Activated CD4-positive, alpha-beta T cell treated with anti-CD3 and anti-CD28 coated beads, Interleukin-2, Interleukin-4, amounts not matched to agents 100 ng/mL and 50 ng/mL, durations not matched to agents 16 hours and 8 hours (primary cell): ENCODE results near the gene CCNY.

Source experiments
- DNase-seq: peaks from one replicate; pipeline ENCODE4 v3.0.0-alpha.2; 2020; ENCODE audit warnings: low spot score

Gene CCNY

DNA sequence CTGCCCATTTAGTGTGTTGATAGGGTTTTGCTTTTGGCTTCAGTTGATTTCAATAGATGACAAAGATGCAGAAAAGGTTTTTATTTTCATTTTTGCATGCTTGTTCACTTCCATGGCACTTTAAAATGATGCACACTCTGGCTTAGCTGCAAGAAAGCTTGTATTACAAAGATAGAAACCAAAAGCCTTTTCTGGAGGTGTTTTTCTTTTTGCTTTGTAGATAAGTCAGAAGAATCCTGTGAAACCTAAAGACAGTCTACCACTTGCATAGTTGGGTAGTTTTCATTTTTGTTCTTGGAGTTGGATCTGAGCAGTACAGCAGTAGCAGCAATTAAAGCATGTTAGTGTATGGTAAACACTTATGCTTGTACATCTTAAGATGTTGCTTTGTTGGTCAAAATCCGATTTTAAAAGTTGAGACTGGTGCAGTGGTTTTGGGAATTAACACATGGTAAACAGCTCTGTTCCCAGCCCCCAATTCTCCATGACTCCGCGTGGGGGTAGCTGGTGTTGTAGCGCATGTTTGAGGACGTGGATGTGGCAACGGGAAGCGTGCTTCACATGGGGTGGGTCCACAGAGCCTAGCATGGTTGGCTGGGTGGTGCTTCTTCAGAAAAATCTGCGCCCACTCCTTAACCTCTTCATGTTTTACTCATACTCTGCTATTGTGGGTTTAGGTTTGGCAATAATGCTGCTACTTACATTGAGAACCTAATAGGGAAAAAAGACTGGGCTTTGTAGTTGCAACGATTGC lies 19.8 kb downstream of the CCNY start:
- DNase-seq = peak; percentile 71

DNA sequence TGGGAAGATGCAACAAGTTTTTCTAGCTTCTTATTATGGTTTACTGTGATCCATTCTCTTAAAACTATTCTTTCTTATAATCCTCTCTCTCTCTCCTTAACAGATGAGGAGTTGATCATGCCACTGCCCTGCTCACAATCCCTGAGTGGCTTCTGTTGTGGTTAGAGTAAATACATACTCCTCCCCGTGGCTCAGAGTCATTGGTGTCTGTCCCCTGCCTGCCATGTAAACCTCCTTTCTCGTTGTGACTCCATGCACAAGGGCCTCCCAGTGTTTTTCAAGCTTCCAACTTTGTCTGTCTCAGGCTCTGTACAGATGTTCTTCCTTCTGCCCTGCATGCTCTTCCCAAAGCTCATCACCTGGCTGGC lies 20.4 kb downstream of the CCNY start:
- peak; percentile 46 for DNase-seq

DNA sequence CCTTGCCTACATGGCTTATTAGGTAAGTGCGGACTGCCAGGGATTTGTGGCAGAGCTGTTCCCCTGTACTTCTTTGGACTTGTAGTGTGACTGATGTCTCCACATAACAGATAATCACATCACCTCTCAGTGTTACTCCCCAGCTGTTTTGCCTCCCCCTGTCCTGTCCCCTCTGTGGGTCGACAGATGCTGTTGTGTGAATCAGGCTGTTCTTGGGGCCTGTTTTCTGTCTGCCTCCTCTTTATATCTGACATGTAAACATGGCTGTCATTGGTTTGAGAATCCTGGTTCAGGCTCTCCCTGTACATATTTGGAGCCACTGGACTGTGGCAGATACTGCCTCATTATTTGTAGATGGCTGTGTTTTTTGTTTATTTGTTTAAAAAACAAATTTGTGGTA lies 22.7 kb downstream of the CCNY start:
- no peak for DNase-seq

DNA sequence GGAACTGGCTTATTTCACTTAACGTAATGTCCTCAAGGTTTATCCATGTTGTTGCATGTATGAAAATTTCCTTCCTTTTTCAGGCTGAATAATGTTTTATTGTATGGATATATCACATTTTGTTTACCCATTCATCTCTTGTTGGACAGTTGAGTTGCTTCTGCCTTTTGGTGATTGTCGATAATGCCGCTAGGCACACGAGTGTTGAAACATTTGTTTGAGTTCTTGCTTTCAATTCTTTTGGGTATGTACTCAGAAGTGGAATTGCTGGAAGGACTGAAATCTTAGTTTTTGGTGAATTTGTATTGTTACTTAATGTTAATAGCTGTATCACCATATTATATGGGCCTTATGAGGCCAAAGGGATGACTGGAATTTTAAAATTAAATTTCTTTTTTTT lies 23.6 kb downstream of the CCNY start:
- no peak for DNase-seq

DNA sequence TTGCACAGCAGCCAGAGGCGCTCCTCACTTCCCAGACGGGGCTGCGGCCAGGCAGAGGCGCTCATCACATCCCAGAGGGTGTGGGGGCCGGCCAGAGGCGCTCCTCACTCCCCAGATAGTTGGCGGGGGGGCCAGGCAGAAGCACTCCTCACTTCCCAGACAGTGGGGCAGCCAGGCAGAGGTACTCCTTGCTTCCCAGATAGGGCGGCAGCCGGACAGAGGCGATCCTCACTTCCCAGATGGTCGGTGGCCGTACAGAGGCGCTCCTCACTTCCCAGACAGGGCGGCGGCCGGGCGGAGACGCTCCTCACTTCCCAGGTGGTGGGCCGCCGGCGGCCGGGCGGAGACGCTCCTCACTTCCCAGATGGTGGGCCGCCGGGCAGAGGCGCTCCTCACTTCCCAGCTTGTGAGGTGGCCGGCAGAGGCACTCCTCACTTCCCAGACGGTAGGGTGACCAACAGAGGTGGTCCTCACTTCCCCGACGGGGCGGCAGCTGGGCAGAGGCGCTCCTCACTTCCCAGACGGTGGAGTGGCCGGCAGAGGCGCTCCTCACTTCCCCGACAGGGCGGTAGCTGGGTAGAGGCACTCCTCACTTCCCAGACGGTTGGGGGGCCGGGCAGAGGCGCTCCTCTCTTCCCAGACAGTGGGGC lies 26.5 kb downstream of the CCNY start:
- no peak for DNase-seq

DNA sequence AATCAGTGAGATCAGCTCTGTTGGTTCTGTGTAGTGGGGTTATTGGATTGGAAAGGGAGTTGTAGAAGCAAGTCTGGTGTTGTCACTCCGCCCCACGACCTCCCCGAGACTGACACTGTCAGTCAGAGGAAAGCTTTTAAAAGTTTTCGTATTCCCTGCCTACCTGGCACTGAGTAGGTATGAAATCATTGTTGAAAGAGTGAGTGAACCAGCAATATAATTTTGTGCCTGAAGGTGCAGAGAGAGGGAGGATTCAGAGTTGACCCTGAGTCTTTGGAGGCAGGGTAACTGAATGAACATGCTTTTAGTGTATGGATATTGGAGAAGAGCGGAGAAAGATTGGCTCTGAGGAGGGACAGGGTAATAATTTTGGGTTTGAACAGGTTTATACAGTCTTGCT lies 27.3 kb downstream of the CCNY start:
- DNase-seq = no peak

DNA sequence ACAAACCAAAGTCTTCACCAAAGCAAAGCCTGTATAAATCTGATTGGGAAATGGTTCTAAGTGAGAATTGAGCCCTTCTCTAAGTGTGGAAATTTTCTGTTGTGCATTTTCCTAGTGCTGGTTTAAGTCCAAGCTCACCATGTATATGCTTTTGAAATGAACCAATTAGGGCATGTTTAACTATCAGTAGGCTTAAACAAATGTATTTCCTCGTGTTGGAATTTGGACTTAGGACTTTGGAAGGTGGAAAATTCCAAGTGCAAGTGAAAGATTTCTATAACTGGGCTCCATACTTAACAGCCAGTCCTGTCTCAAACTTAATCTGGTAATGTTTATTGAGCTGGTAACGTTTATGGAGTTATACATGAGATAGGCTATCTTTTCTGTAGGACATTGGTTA lies 28.5 kb downstream of the CCNY start:
- DNase-seq = no peak

DNA sequence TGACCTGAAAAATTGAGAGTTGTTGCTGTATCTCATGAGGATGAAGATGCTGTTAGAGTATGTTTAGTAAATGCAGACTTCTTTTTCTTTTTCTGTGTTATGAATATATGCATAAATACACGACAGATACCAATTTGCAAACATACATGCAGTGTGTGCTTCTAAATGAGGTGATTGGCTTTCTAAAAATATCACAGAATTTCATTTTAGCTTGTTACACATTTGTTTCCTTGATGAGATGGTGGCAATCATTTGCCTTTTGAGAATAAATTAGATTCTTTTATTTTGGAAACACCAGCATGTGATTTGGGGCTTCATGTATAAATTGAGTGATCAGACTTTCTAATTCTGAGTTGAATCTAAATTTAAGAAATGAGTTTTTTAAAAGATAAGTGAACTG lies 29.7 kb downstream of the CCNY start:
- no peak for DNase-seq

DNA sequence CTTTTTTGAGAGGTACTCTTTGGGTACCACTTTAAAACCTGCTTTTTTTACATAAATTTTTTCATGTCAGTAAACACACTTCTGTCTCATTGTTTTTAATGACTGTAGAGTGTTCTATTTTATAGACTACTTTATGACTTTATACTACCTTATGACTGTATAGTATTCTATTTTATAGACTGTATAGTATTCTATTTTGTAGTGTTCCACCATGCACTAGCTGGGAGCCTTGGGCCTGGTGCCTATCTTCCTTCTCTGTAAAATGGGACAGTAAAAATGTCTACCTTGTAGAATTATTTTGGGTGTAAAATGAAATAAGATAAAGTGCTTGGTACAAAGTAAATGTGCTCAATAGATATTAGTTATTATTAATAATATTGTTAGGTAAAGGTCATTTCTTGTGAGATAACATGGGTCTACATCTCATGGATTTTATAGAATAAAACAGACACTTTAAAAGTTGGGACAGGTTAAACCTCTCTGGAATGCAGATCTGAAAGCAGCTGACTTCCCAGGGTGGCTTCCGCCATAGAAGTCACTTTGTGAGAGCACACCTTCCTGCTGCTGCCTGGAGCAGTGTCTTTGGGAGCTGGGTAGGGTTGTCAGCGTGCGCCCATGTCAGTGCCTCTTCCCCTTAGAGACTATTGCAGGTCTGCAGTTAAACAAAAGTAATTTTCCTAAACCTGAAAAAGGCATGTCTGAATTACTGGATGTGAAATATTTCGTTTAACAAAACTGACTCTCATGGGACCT lies 31.0 kb downstream of the CCNY start:
- DNase-seq = no peak

DNA sequence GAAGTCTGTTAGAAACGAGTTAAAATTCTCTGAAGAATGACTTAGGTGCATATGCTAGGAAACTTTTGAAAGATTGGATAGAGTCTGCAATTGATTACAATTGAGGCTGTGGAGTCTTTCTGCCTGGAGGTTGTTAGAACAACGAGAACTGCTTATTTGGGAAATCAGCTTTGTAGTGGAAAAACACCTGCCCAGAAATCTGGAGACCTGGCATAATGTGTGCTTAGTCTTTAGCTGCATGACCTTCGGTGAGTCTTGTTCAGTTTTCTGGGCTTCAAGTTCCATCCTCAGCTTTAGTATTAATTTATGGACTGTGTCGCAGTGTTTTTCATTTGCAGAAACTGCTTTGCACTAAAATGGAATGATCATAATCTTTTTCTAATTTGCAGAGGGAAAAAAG lies 31.7 kb downstream of the CCNY start:
- DNase-seq = no peak

DNA sequence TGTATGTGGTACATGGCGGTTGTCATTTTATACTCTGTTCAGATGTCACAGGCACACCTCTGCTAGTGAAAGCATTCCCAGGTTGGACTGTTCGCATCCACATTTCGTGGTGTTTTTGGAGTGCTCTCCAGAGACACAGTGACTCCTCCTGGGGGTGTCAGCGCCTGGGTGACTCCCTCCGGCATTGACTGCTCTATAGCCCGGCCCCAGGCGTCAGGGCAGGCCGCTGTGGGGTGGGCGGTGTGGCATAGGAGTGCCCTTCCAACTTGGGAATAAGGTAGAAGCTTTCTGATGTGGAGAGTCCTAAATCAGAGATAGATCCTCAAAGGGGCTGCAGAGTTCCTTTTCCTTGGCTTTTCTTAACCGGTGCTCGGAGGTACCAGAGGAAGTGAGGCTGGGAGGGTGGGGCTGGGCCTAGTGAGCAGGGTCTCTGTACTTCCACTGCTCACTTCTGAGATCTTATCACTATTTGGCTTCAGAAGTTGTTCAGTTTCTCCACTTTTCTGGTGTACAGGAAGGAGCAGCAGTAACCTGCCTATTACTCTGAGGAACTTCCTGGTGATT lies 32.3 kb downstream of the CCNY start:
- no peak for DNase-seq

DNA sequence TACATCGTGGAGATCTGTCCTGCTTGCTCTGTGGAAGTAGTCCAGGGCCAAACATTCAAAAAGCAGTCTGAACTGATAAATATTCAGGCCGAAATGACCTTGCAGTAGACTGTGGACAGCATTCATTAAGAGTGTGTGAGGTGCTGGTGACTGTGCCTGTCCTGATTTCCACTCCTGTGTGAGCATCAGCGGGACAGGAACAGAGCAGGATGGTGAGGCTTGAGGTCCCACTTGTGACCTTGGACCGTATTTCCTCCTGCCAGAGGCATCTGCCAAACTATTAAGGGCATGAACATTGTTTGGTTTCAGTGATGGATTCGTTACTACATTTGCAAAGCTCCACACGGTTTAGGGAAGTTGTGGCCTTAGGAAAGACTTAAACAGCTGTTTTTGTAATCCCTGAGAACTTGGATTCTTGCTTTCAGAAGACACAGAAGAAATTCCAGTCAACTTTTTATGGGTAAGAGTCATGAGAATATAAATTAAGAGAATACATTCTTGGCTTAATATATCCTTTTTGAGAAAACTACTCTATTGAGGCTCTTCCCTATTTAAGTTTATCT lies 32.8 kb downstream of the CCNY start:
- no peak for DNase-seq

DNA sequence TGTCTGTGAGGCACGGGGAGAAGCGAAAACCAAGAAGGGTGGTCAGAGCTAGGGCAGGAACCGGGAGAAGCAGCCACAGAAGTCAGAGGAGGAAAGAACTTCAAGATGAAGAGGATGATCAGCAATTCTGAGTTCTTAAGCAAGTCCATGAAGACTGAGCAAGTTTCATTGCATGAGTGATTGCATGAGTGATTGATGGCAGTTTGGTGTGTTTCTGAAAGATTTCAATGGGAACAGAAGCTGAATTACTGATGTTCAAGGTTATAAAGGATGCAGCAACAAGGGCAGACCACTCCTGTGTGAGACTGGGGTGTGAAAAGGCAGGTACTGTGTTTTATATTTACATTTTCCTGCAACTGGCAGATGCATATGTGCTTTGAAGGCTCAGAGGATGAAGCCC lies 35.4 kb downstream of the CCNY start:
- no peak for DNase-seq

DNA sequence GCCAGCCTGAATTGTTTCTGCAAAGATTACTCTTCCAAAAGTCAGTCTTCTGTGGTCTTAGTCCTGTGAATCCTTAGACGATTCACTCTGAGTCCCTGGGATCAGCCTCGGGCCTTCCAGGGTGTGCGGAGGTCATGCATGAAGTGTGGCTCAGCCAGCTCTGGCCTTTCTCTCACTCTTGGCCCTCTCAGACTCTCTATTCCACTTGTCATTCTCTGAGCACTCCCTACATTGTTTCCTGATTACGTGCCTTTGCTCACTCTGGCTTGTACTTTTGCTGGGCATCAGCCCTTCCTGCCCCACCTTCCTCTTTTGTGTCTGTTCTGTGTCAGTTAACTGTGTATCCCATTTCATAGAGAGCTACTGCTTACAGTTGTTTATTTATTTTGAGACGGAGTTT lies 36.0 kb downstream of the CCNY start:
- no peak for DNase-seq

DNA sequence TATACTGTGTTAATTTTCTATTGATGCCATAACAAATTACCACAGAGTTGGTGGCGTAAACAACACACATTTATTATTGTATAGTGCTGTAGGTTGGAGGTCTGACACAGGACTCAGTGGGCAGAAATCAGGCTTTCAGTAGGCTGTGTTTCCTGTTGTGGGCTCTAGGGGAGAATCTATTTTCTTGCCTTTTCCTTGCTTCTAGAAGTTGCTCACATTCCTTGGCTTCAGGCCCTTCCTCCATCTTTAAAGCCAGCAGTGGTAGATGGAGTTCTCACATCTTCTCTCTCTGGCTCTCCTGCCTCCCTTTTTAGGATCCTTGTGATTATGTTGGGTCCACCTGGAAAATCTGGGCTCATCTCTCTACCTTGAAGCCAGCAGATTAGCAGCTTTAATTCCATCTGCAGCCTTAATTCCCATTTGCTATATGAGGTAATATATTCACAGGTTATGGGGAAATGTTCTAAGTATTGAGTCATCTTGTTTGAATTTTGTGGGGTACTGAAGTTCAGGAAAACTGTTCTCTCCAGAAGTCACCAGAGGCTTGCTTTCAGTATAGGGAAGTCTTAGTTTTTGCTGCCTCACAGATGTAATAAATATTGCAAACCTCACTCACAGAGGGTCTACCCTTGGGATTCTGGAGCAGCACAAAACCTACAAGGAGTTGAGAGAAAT lies 38.9 kb downstream of the CCNY start:
- DNase-seq = no peak

DNA sequence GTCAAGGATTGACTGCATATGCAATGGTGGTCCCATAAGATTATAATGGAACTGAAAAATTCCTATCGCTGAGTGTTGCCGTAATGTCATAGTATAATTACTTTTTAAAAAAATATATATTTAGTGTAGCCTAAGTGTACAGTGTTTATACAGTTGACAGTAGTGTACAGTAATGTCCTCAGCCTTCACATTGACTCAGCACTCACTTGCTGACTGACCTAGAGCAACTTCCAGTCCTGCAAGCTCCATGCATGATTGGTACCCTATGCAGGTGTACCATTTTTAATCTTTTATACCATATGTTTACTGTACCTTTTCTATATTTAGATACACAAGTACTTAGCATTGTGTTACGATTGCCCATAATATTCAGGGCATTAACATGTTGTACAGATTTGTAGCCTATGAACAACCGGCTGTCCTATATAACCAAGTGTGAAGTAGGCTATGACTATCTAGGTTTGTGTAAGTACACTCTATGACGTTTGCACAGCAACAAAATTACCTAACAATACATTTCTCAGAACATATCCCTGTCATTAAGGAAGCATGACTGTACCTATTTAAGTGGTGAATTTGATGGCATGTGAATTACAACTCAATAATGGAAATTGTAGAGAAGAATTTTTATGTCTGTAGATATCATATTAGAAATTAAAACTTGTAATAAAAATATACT lies 40.9 kb downstream of the CCNY start:
- DNase-seq = peak; percentile 18

DNA sequence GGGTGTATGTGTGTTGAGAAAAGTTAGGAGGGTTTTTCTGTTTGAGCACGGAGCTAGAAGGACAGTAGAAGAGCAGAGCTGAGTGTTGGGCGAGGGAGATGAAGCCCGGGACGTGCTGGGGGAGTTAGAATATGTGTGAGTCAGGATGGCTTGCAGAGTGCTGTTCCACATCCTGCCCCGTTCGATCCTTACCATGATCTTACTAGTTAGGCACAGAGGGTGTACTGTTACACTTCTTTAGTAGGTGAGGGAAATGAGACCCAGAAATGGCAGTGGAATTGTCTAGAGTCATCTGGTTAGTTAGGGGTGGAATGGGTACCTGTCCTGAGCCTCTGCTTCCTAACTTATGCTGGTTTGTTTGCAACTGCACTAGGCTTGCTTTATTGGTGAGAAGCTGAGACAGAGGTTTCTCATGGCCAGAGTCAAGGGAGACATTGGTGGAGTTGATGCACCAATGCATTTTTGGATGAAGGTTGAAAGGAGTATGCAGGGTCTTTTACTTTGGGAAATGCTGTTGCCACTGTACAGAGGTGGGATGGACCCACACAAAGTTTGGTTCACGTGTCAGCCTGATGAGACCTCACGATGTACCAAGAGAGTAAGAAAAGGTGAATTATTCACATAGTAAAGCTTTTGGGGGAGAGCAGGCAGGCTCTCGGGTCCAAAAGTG lies 42.4 kb downstream of the CCNY start:
- DNase-seq = peak; percentile 26

DNA sequence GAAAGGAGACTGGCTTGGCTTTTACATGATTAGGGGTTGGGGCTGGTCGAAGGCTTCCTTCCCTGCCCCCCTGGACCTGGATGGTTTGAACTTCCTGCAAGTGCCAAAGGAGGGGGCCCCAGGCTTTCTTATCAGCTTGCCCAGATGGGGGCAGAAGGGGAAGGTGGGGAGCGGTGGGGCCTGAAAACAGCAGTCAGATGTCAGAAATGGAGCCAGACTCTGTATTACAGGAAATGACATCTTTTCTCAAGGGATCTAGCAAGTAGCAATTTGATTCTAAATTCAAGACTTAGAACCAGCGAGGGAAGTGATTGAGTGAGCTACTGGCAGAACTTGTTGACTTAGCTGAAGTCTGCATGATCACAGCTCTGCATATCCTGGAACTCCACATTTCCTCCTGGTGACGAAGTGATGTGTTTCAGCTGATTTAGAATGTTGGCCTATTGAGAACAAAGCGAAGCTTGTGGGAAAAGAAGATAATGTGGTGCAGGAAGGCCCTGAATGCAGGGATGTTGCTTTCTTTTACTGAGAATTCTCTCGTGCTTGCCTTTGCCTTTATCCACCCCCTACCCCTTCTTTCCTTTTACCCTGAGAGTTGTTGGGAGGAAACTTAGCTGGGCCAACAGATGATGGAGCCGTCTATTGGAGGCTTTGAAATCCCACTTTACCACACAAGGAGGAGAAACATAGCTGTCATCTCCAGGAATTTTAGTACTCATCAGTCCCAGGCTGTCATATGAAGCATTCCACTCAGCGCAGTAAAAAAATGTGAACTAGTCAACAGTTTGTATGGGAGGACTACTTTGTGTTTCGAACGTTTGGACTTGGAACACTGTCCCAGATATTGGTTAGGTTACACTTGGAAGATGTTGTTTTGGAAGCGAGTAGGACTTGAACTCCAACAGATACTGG lies 43.2 kb downstream of the CCNY start:
- DNase-seq = no peak

DNA sequence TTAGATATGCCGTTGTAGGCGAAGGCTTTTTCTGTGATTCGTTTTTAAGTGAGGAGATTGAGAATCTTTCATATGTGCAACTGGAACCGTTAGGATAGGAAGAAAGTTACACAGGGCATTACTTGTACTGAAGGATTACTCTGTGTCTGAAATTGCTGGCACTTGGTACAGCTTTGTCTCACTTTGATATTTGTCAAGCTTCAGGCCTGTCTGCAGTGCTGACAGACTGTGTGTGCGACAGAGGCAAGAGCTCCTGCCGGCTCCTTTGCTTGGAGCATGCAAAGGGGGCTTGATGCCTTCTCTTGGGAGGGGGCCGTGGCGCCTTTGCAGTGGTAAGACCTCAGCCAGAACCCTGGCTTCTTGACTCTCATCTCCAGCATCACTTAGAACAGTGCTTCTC lies 45.8 kb downstream of the CCNY start:
- no peak for DNase-seq
